ENCODE measurements around the gene IRAK4. TPM values are rescaled to one million over a fixed set of nuclear protein-coding genes. Genes with fewer than 3 reads are reported as not detected.

The IRAK4 gene
- total RNA-seq, 1 experiment from 2014 or later, result 15.3 TPM

DNA sequence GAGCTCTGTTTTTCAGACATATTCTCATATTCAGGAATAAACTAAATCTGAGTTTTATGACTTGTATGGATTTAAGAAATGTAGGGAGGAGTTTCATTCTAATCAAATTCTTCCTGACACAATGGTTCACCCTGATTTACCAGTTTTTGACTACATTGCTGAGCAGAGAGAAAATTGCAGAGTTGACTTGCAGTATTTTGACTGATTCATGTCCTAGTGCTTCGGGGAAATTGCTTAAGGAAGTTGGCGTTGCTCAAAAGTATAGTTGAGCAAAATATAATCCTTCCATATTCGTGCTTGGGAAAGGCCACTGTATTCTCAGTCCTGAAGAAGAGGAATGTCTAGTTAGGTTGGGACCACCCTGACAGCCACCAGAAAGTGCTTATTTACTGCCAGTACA, 48.6 kb downstream of the IRAK4 start:
- peaks cover 24% of the 10 kb centered on the region for H3K36me3 Mint-ChIP-seq (ENCODE audit: insufficient read depth, unreplicated experiment)
- no peak overlapping the region for H3K4me3 ChIP-seq (ENCODE audit: low read depth, low read length)
- POLR2A ChIA-PET, result interaction anchor here (0.6 kb wide), 1 partner anchor 46 kb away, joined by 3 read pairs; no protein-coding TSS in a partner anchor
- no peak for DNase-seq
- TF ChIP-seq, protein P1, sequence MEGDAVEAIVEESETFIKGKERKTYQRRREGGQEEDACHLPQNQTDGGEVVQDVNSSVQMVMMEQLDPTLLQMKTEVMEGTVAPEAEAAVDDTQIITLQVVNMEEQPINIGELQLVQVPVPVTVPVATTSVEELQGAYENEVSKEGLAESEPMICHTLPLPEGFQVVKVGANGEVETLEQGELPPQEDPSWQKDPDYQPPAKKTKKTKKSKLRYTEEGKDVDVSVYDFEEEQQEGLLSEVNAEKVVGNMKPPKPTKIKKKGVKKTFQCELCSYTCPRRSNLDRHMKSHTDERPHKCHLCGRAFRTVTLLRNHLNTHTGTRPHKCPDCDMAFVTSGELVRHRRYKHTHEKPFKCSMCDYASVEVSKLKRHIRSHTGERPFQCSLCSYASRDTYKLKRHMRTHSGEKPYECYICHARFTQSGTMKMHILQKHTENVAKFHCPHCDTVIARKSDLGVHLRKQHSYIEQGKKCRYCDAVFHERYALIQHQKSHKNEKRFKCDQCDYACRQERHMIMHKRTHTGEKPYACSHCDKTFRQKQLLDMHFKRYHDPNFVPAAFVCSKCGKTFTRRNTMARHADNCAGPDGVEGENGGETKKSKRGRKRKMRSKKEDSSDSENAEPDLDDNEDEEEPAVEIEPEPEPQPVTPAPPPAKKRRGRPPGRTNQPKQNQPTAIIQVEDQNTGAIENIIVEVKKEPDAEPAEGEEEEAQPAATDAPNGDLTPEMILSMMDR (IDR thresholded peaks at IDR 0.05; ENCODE audit: insufficient read depth in 1 of 2, low read depth in 1 of 2, low read length in 1 of 2, severe bottlenecking in 1 of 2, unreplicated experiment in 1 of 2), result no peak
- H3K9me3 ChIP-seq, result no peaks in the 10 kb centered on the region
- intact Hi-C loops (cut with micrococcal nuclease; ENCODE audit: unreplicated experiment), result no loop called here
- no peaks in the 10 kb centered on the region for H3K27me3 Mint-ChIP-seq (ENCODE audit: insufficient read depth, unreplicated experiment)
- H3K36me3 ChIP-seq (ENCODE audit: control insufficient read depth, insufficient read depth, low read length), result 0 out of 2 replicates have a peak, but pooled peaks cover 1% of the 10 kb centered on the region
- peak overlapping the region; percentile 85 for H3K4me3 Mint-ChIP-seq (ENCODE audit: unreplicated experiment)
- H3K4me1 ChIP-seq, result peaks cover 12% of the 10 kb centered on the region; the same call in 1 of the 2 replicates
- peaks cover 12% of the 10 kb centered on the region for H3K4me1 Mint-ChIP-seq (ENCODE audit: low read depth, unreplicated experiment)
- H3K27me3 ChIP-seq (replicated peaks; ENCODE audit: control insufficient read depth, insufficient read depth, low read length), result no peaks in the 10 kb centered on the region
- peak overlapping the region; percentile 98 for H3K27ac Mint-ChIP-seq (ENCODE audit: unreplicated experiment)
- H3K9me3 Mint-ChIP-seq (ENCODE audit: unreplicated experiment), result no peaks in the 10 kb centered on the region
- CTCF ChIA-PET, result interaction anchor here (2.9 kb wide), 1 partner anchor 75 kb away, joined by 21 read pairs; no protein-coding TSS in a partner anchor
- BruUV-seq (replicated peaks), result no TSS peak

DNA sequence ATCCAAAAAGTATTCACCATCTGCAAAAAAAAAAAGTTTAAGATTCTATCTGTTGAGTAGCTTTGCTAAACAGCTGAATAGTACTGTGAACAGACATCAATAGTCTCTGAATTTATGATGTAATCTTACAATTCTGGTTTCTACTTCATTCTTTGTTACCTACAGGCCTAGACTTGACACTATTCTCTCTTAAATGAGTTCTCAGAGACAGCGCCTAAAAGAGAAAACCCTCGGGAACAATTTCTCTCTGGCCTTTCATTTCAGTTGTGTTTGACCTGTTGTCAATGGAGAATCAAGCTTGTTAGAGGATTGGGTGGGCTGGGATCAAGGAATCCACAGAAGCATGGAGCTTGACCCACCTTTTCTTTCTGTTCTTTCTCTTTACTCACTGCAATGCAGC, 53.3 kb downstream of the IRAK4 start:
- intact Hi-C loops (cut with micrococcal nuclease; ENCODE audit: unreplicated experiment), result no loop called here
- no peak overlapping the region for H3K4me3 ChIP-seq (ENCODE audit: low read depth, low read length)
- H3K9me3 Mint-ChIP-seq (ENCODE audit: unreplicated experiment), result no peaks in the 10 kb centered on the region
- H3K27me3 Mint-ChIP-seq (ENCODE audit: insufficient read depth, unreplicated experiment), result no peaks in the 10 kb centered on the region
- no peaks in the 10 kb centered on the region for H3K36me3 ChIP-seq (ENCODE audit: control insufficient read depth, insufficient read depth, low read length)
- H3K9me3 ChIP-seq, result no peaks in the 10 kb centered on the region
- no peak overlapping the region for H3K4me3 Mint-ChIP-seq (ENCODE audit: unreplicated experiment)
- CTCF ChIA-PET, result interaction anchor here (1.6 kb wide), 1 partner anchor 70 kb away, joined by 5 read pairs; no protein-coding TSS in a partner anchor
- no peak overlapping the region for H3K27ac Mint-ChIP-seq (ENCODE audit: unreplicated experiment)
- POLR2A ChIA-PET, result interaction anchor here (0.5 kb wide), 1 partner anchor 54 kb away, joined by 6 read pairs; no protein-coding TSS in a partner anchor
- H3K4me1 ChIP-seq, result no peaks in the 10 kb centered on the region; the same call in 1 of the 2 replicates
- TF ChIP-seq, protein P1 (IDR thresholded peaks at IDR 0.05; ENCODE audit: insufficient read depth in 1 of 2, low read depth in 1 of 2, low read length in 1 of 2, severe bottlenecking in 1 of 2, unreplicated experiment in 1 of 2), result no peak
- DNase-seq, result no peak
- H3K36me3 Mint-ChIP-seq (ENCODE audit: insufficient read depth, unreplicated experiment), result no peaks in the 10 kb centered on the region
- peaks cover 15% of the 10 kb centered on the region for H3K4me1 Mint-ChIP-seq (ENCODE audit: low read depth, unreplicated experiment)
- no TSS peak for BruUV-seq (replicated peaks)
- no peaks in the 10 kb centered on the region for H3K27me3 ChIP-seq (replicated peaks; ENCODE audit: control insufficient read depth, insufficient read depth, low read length)

DNA sequence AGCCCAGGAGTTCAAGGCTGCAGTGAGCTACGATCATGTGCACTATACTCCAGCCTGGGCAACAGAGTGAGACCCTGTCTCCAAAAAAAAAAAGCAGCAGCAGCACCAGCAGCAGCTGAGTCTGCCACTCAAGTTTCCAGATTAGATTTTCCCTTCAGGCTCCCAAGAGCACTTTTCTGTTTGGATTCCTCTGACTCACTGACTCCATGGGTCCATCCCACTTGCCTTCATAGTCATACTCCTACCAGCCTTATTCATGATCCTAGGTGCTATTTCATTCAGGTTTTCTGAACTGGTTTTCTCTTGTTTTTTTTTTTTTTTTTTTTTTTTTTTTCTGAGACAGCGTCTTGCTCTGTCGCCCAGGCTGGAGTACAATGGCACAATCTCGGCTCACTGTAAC, 54.2 kb downstream of the IRAK4 start:
- Mint-ChIP-seq H3K27me3 (ENCODE audit: insufficient read depth, unreplicated experiment) (no peaks in the 10 kb centered on the region), H3K4me3 (ENCODE audit: unreplicated experiment) (no peak overlapping the region), H3K9me3 (ENCODE audit: unreplicated experiment) (no peaks in the 10 kb centered on the region), H3K27ac (ENCODE audit: unreplicated experiment) (no peak overlapping the region), H3K36me3 (ENCODE audit: insufficient read depth, unreplicated experiment) (no peaks in the 10 kb centered on the region), H3K4me1 (ENCODE audit: low read depth, unreplicated experiment) (peaks cover 13% of the 10 kb centered on the region)
- ChIA-PET POLR2A (interaction anchor here (0.5 kb wide), 1 partner anchor 55 kb away, joined by 6 read pairs; no protein-coding TSS in a partner anchor), CTCF (no interaction called here)
- no peak for DNase-seq
- no TSS peak for BruUV-seq (replicated peaks)
- Histone ChIP-seq H3K27me3 (replicated peaks; ENCODE audit: control insufficient read depth, insufficient read depth, low read length) (no peaks in the 10 kb centered on the region), H3K9me3 (no peaks in the 10 kb centered on the region), H3K4me1 (no peaks in the 10 kb centered on the region), H3K36me3 (ENCODE audit: control insufficient read depth, insufficient read depth, low read length) (no peaks in the 10 kb centered on the region), H3K4me3 (ENCODE audit: low read depth, low read length) (no peak overlapping the region)
- intact Hi-C loops (cut with micrococcal nuclease; ENCODE audit: unreplicated experiment), result no loop called here
- TF ChIP-seq, protein P1 (IDR thresholded peaks at IDR 0.05; ENCODE audit: insufficient read depth in 1 of 2, low read depth in 1 of 2, low read length in 1 of 2, severe bottlenecking in 1 of 2, unreplicated experiment in 1 of 2), result no peak
